Inflammatory macrophage treated with lipopolysaccharide for 4 hours (primary cell): ENCODE measurements around the gene AFMID.
"Not testable (repeated sequence)": the region's sequence is repeated elsewhere in the genome, so short reads cannot be mapped to it uniquely, and the experiment has no call there.

Experiments used
- DNase-seq: peaks from one replicate; pipeline ENCODE4 v3.0.0-alpha.2; 2020

Gene AFMID

GRCh38 chr17:78154903-78155811 lies 32.0 kb upstream of the AFMID start:
- DNase-seq = peak; percentile 88

GRCh38 chr17:78159575-78160158 lies 27.5 kb upstream of the AFMID start:
- DNase-seq = no peak

GRCh38 chr17:78163881-78164747 lies 23.0 kb upstream of the AFMID start:
- no peak for DNase-seq

GRCh38 chr17:78164748-78165607 lies 22.2 kb upstream of the AFMID start:
- DNase-seq = no peak

GRCh38 chr17:78166416-78166815 lies 20.7 kb upstream of the AFMID start:
- DNase-seq = no peak

GRCh38 chr17:78168242-78168902 lies 18.8 kb upstream of the AFMID start, which contains the start of gene SYNGR2:
Gene SYNGR2 (plus strand): TSS chr17:78168581. CDS start chr17:78168617, 36 bp downstream.
- peak; percentile 88 for DNase-seq

- peak; percentile 28 for DNase-seq
These were observed 18.0 kb upstream of the AFMID start for GRCh38 chr17:78168903-78169793.

GRCh38 chr17:78170692-78171590 lies 16.2 kb upstream of the AFMID start:
- DNase-seq = peak; percentile 40

- DNase-seq = not testable (repeated sequence)
These were observed 15.4 kb upstream of the AFMID start for GRCh38 chr17:78171591-78172248.

GRCh38 chr17:78172249-78173051 lies 14.7 kb upstream of the AFMID start:
- DNase-seq = peak; percentile 71

- DNase-seq = peak; percentile 59
These were observed 14.0 kb upstream of the AFMID start for GRCh38 chr17:78173097-78173715.

GRCh38 chr17:78174346-78174869 lies 12.8 kb upstream of the AFMID start:
- DNase-seq = peak; percentile 88

GRCh38 chr17:78174870-78175642 lies 12.1 kb upstream of the AFMID start:
- no peak for DNase-seq

GRCh38 chr17:78175643-78175981 lies 11.6 kb upstream of the AFMID start:
- DNase-seq = no peak

- DNase-seq = peak; percentile 58
These were observed 10.6 kb upstream of the AFMID start for GRCh38 chr17:78176548-78177025.

- peak; percentile 83 for DNase-seq
These were observed 7.8 kb upstream of the AFMID start for GRCh38 chr17:78179372-78179771.
